HepG2 (cell line): ENCODE data around the gene LEPROT. TPM values are rescaled to one million over a fixed set of nuclear protein-coding genes. Genes with fewer than 3 reads are reported as not detected.

Source experiments
- BCL3 ChIP-seq: sonication (generic); formaldehyde crosslinking; IDR thresholded peaks from 2 replicates; pipeline ENCODE4 v1.5.1; 2020; ENCODE audit warnings: mild to moderate bottlenecking, missing genetic modification reagents, moderate library complexity
- CREB1 ChIP-seq, 2 experiments: fragments of 450-650 bp in 1 of 2; IDR thresholded peaks; 2 replicates each; pipeline ENCODE4 v1.6.1; 2016 to 2017; ENCODE audit warnings: control low read depth in 1 of 2, mild to moderate bottlenecking in 1 of 2, missing compliant biosample characterization in 1 of 2, missing genetic modification characterization in 1 of 2
- KIAA2018 ChIP-seq: sonication (generic); formaldehyde crosslinking; IDR thresholded peaks from 2 replicates; pipeline ENCODE4 v1.5.0; 2020; ENCODE audit warnings: mild to moderate bottlenecking, missing genetic modification reagents, borderline replicate concordance
- MTA3 ChIP-seq: sonication (generic); formaldehyde crosslinking; IDR thresholded peaks from 2 replicates; pipeline ENCODE4 v1.4.0; 2020; ENCODE audit warnings: missing genetic modification reagents
- MYC ChIP-seq: sonication (generic); formaldehyde crosslinking; IDR thresholded peaks from 2 replicates; pipeline ENCODE4 v1.9.0; 2021; ENCODE audit warnings: missing genetic modification reagents, borderline replicate concordance
- NFAT5 ChIP-seq: sonication (generic); formaldehyde crosslinking; IDR thresholded peaks from 2 replicates; pipeline ENCODE4 v1.4.0; 2020; ENCODE audit warnings: missing genetic modification reagents
- NR2F6 ChIP-seq, 2 experiments: IDR thresholded peaks; 2 replicates each; pipeline ENCODE4 v1.6.1; 2016; ENCODE audit warnings: antibody characterized with exemption in 1 of 2, mild to moderate bottlenecking in 1 of 2
- SOX5 ChIP-seq: IDR thresholded peaks from 2 replicates; pipeline ENCODE4 v1.6.1; 2016; ENCODE audit warnings: borderline replicate concordance
- ZBTB21 ChIP-seq: sonication (generic); formaldehyde crosslinking; IDR thresholded peaks from 2 replicates; pipeline ENCODE4 v1.4.0; 2020; ENCODE audit warnings: missing genetic modification reagents
- ZBTB43 ChIP-seq: sonication (generic); formaldehyde crosslinking; conservative IDR thresholded peaks from 2 replicates; pipeline ENCODE4 v1.4.0; 2020; ENCODE audit warnings: missing genetic modification reagents
- ZNF205 ChIP-seq: IDR thresholded peaks from 2 replicates; pipeline ENCODE4 v1.6.1; 2018; ENCODE audit warnings: missing biosample characterization, missing genetic modification reagents
- ZNF275 ChIP-seq: sonication (generic); formaldehyde crosslinking; IDR thresholded peaks from 2 replicates; pipeline ENCODE4 v1.8.0; 2022; ENCODE audit warnings: missing genetic modification reagents, mild to moderate bottlenecking, inconsistent platforms, borderline replicate concordance
- polyA plus RNA-seq, 8 experiments: library from polyadenylated mRNA; depleted of rRNA in 3 of 8; stranded (reverse) in 7 of 8; unstranded in 1 of 8; fragments of >200 nt; fragmentation: Illumina TruSeq in 4 of 8; extraction: Trizol in 4 of 8; gene quantifications; 2 replicates each; pipeline versions ENCODE4 v1.2.1 to v1.2.3, GENCODE V29; 2011 to 2016; ENCODE audit warnings: low read depth in 4 of 8, missing spikeins in 1 of 8, mixed read lengths in 1 of 8; ENCODE audit not compliant: insufficient read depth in 1 of 8
- total RNA-seq, 5 experiments: library from RNA; depleted of rRNA; stranded (reverse); fragments of >200 nt; fragmentation: Illumina TruSeq; extraction: Trizol; gene quantifications; 2 replicates each; pipeline ENCODE4 v1.2.3, GENCODE V29; 2016; ENCODE audit warnings: low read depth in 1 of 5

The LEPROT gene
- total and polyA plus RNA-seq, 2 of the 13 experiments (the other 11 are each of a cell fraction or from before 2014, with no cell fraction given), result 36.8 to 51.4 TPM

- TF ChIP-seq KIAA2018 (CRISPR knock-in tag) (no peak), MYC (no peak), ZBTB43 (CRISPR knock-in tag) (no peak; the same call in 1 of the 2 replicates), ZNF205 (CRISPR knock-in tag) (no peak), MTA3 (CRISPR knock-in tag) (no peak), ZBTB21 (CRISPR knock-in tag) (peak; percentile 54), ZNF275 (CRISPR knock-in tag) (0 out of 2 replicates have a peak, but pooled peaks have one; percentile 44), CREB1 (IDR thresholded peaks at IDR 0.05) (no peak), CREB1 (CRISPR knock-in tag; IDR thresholded peaks at IDR 0.05) (peak; percentile 69), NFAT5 (CRISPR knock-in tag) (no peak), NR2F6 (IDR thresholded peaks at IDR 0.05) (peak; percentile 77; the same call in 1 of the 2 replicates), NR2F6 (CRISPR knock-in tag; IDR thresholded peaks at IDR 0.05) (peak; percentile 80), SOX5 (CRISPR knock-in tag) (peak; percentile 81), BCL3 (CRISPR knock-in tag) (no peak)
Observed at GRCh38 chr1:65476327-65476726, 55.9 kb downstream of the LEPROT start (continued).
